WTC11 (cell line): ENCODE data around the gene UGT1A8. TPM values are rescaled to one million over a fixed set of nuclear protein-coding genes. Genes with fewer than 3 reads are reported as not detected.
"Not testable (repeated sequence)": the region's sequence is repeated elsewhere in the genome, so short reads cannot be mapped to it uniquely, and the experiment has no call there.

Experiments used
- ATAC-seq: fragments of 200-7000 bp; cut with Tn5 transposase; 2 replicates; pipeline ENCODE4 v1.10.0; 2021; ENCODE audit warnings: mild to moderate bottlenecking, moderate library complexity
- CTCF ChIA-PET: fragments of 300-600 bp; sonication (Branson Sonifier 250); formaldehyde crosslinking; loops from one replicate; lab custom pipeline; 2021; ENCODE audit warnings: antibody characterized with exemption; lab: Charles Lee
- POLR2A ChIA-PET: fragments of 350-600 bp; sonication (Branson Sonifier 250); formaldehyde crosslinking; loops from one replicate; lab custom pipeline; 2021; ENCODE audit warnings: antibody characterized with exemption; lab: Charles Lee
- DNase-seq: peaks from one replicate; pipeline ENCODE4 v3.0.0; 2021; ENCODE audit warnings: low spot score
- H3K27ac Mint-ChIP-seq: 2 replicates; pipeline ENCODE4 v1.8.0; 2021; ENCODE audit warnings: mixed read lengths
- H3K27me3 Mint-ChIP-seq: 2 replicates; pipeline ENCODE4 v1.8.0; 2021; ENCODE audit warnings: low read depth, mild to moderate bottlenecking, moderate library complexity, mixed read lengths
- H3K36me3 Mint-ChIP-seq: 2 replicates; pipeline ENCODE4 v1.8.0; 2021; ENCODE audit warnings: mixed read lengths
- H3K4me1 Mint-ChIP-seq: 2 replicates; pipeline ENCODE4 v1.8.0; 2022; ENCODE audit warnings: mixed read lengths
- H3K4me3 Mint-ChIP-seq: 2 replicates; pipeline ENCODE4 v1.8.0; 2021; ENCODE audit warnings: mild to moderate bottlenecking, moderate library complexity, mixed read lengths
- H3K9me3 Mint-ChIP-seq: 2 replicates; pipeline ENCODE4 v1.8.0; 2021; ENCODE audit warnings: mixed read lengths
- ARID4B ChIP-seq: sonication (generic); formaldehyde crosslinking; IDR thresholded peaks from 2 replicates; pipeline ENCODE4 v1.8.0; 2023; ENCODE audit warnings: missing genetic modification reagents, mild to moderate bottlenecking, borderline replicate concordance
- E2F4 ChIP-seq: sonication (generic); formaldehyde crosslinking; IDR thresholded peaks from 2 replicates; pipeline ENCODE4 v1.8.1; 2022; ENCODE audit warnings: low read depth, mild to moderate bottlenecking, moderate library complexity, missing genetic modification reagents, borderline replicate concordance
- ERG ChIP-seq: fragments of 250-450 bp; sonication (Bioruptor Pico); IDR thresholded peaks from 2 replicates; pipeline ENCODE4 v1.8.0; 2021; ENCODE audit warnings: mild to moderate bottlenecking
- ETV6 ChIP-seq: sonication (generic); formaldehyde crosslinking; IDR thresholded peaks from 2 replicates; pipeline ENCODE4 v1.8.1; 2022; ENCODE audit warnings: mild to moderate bottlenecking, missing genetic modification reagents
- GTF2I ChIP-seq: fragments of 250-450 bp; sonication (Bioruptor Pico); conservative IDR thresholded peaks from 2 replicates; pipeline ENCODE4 v1.4.0; 2021; ENCODE audit warnings: mild to moderate bottlenecking
- HMGXB4 ChIP-seq: sonication (generic); formaldehyde crosslinking; IDR thresholded peaks from 2 replicates; pipeline ENCODE4 v1.8.1; 2023; ENCODE audit warnings: mild to moderate bottlenecking, moderate library complexity, missing genetic modification reagents
- JUN ChIP-seq: sonication (generic); formaldehyde crosslinking; IDR thresholded peaks from 2 replicates; pipeline ENCODE4 v1.8.0; 2023; ENCODE audit warnings: mild to moderate bottlenecking, missing genetic modification reagents
- MLX ChIP-seq: sonication (generic); formaldehyde crosslinking; IDR thresholded peaks from 2 replicates; pipeline ENCODE4 v1.8.1; 2023; ENCODE audit warnings: mild to moderate bottlenecking, missing genetic modification reagents, moderate library complexity
- MXD4 ChIP-seq: fragments of 250-450 bp; sonication (Bioruptor Pico); IDR thresholded peaks from 2 replicates; pipeline ENCODE4 v1.8.0; 2021; ENCODE audit warnings: mild to moderate bottlenecking, moderate library complexity, borderline replicate concordance
- MYBL2 ChIP-seq: sonication (generic); formaldehyde crosslinking; IDR thresholded peaks from 2 replicates; pipeline ENCODE4 v1.8.1; 2023; ENCODE audit warnings: mild to moderate bottlenecking, moderate library complexity, missing genetic modification reagents
- PRDM15 ChIP-seq: sonication (generic); formaldehyde crosslinking; IDR thresholded peaks from 2 replicates; pipeline ENCODE4 v1.8.0; 2022; ENCODE audit warnings: missing genetic modification reagents
- SOX15 ChIP-seq: fragments of 250-450 bp; sonication (Bioruptor Pico); IDR thresholded peaks from 2 replicates; pipeline ENCODE4 v1.9.0; 2021; ENCODE audit warnings: mild to moderate bottlenecking
- SP1 ChIP-seq: sonication (generic); formaldehyde crosslinking; conservative IDR thresholded peaks from 2 replicates; pipeline ENCODE4 v1.8.1; 2022; ENCODE audit warnings: missing genetic modification reagents
- total RNA-seq: library from RNA; stranded (reverse); gene quantifications from 3 replicates; pipeline ENCODE4 v1.2.3, GENCODE V29; 2021

Gene UGT1A8
- total RNA-seq, 1 experiment from 2014 or later = 0.13 TPM

- H3K4me3 Mint-ChIP-seq = no peak overlapping the region
- CTCF ChIA-PET = no interaction called here
These were observed 129.8 kb downstream of the UGT1A8 start for GRCh38 chr2:233747283-233747544.

GRCh38 chr2:233750689-233751088, 133.3 kb downstream of the UGT1A8 start:
- POLR2A ChIA-PET, CTCF ChIA-PET: not testable (repeated sequence)
- H3K9me3 Mint-ChIP-seq = peaks cover 68% of the 10 kb centered on the region

More at GRCh38 chr2:233747283-233747544, 129.8 kb downstream of the UGT1A8 start:
- Mint-ChIP-seq H3K9me3 (peaks cover 52% of the 10 kb centered on the region), H3K27ac (no peak overlapping the region), H3K27me3 (peaks cover 12% of the 10 kb centered on the region)
- POLR2A ChIA-PET = no interaction called here
- ATAC-seq (no peak), DNase-seq (no peak)
- TF ChIP-seq ERG (CRISPR knock-in tag) (no peak), GTF2I (CRISPR knock-in tag) (no peak), PRDM15 (no peak), E2F4 (CRISPR knock-in tag) (no peak), JUN (no peak)
- TF ChIP-seq, all 79 proteins: peak for 0
- Mint-ChIP-seq H3K4me1 (no peaks in the 10 kb centered on the region), H3K36me3 (peaks cover 25% of the 10 kb centered on the region)

GRCh38 chr2:233751212-233752009, 134.0 kb downstream of the UGT1A8 start:
- DNase-seq, POLR2A ChIA-PET, ATAC-seq, CTCF ChIA-PET, H3K27ac Mint-ChIP-seq, H3K4me3 Mint-ChIP-seq, H3K4me1 Mint-ChIP-seq: not testable (repeated sequence)
- peaks cover 29% of the 10 kb centered on the region for H3K36me3 Mint-ChIP-seq
- peaks cover 15% of the 10 kb centered on the region for H3K27me3 Mint-ChIP-seq
- H3K9me3 Mint-ChIP-seq = peaks cover 68% of the 10 kb centered on the region

More at GRCh38 chr2:233750689-233751088, 133.3 kb downstream of the UGT1A8 start:
- not testable (repeated sequence) for H3K27ac Mint-ChIP-seq, DNase-seq, H3K4me3 Mint-ChIP-seq, ATAC-seq, H3K4me1 Mint-ChIP-seq
- peaks cover 15% of the 10 kb centered on the region for H3K27me3 Mint-ChIP-seq
- H3K36me3 Mint-ChIP-seq = peaks cover 29% of the 10 kb centered on the region

GRCh38 chr2:233754872-233755611, 137.6 kb downstream of the UGT1A8 start:
- Mint-ChIP-seq H3K9me3 (peaks cover 44% of the 10 kb centered on the region), H3K36me3 (peaks cover 21% of the 10 kb centered on the region), H3K27me3 (peaks cover 7% of the 10 kb centered on the region), H3K4me3 (no peak overlapping the region), H3K4me1 (no peaks in the 10 kb centered on the region), H3K27ac (no peak overlapping the region)
- ChIA-PET POLR2A (no interaction called here), CTCF (no interaction called here)
- ATAC-seq (no peak), DNase-seq (no peak)
- TF ChIP-seq SP1 (CRISPR knock-in tag) (no peak), HMGXB4 (CRISPR knock-in tag) (no peak), ARID4B (no peak), MLX (CRISPR knock-in tag) (no peak), GTF2I (CRISPR knock-in tag) (no peak), SOX15 (CRISPR knock-in tag) (no peak), MXD4 (CRISPR knock-in tag) (no peak), MYBL2 (CRISPR knock-in tag) (no peak), ETV6 (CRISPR knock-in tag) (no peak)
